GM21723 (cell line): Measurements from ENCODE around the gene CNOT3.

Source experiments
- ATAC-seq: cut with Tn5 transposase; IDR thresholded peaks from one replicate; pipeline ENCODE4 v1.9.1; 2021; ENCODE audit warnings: mild to moderate bottlenecking, moderate library complexity; ENCODE audit not compliant: unreplicated experiment

CNOT3 gene

DNA sequence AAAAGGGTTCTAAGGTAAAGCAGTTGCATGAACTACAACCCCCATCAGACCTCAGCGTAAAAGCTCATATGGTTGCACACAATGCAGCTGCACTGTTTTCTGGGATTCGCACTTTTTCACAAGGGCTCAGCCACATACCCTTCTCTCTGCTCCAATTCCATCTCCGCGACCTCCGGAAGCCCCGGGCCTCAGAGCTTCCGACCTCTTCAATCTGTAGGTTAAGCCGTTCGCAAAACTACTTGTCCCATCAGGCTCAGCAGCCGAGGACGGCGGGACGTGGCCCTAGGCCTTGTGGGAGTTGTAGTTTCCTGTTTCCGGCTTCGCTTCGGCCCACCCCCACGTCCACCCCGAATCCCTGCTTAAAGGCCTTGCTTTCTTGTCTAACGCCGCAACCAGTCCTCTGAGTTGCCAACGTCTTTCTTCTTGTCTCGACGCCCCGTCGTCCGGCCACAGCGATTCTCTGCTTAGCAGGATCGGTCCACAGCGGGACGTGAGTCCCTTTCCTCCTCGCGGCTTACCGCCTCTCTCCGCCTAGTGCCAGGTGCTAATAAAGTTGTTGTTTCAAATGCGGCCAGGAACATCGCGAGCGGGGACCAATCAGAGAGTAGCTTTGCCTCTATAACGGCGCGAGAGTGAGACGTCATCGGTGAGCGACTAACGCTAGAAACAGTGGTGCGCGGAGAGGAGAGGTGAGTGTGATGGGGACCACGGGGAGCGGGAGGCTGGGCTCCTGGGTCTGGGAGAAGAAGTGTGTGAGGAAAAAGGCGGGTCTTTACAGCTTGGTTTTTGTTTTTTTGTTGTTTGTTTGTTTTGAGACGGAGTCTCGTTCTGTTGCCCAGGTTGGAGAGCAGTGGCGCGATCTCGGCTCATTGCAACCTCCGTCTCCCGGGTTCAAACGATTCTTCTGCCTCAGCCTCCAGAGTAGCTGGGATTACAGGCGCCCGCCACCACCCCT, 22.2 kb upstream of the CNOT3 start, which contains the start of the genes PRPF31 and TFPT:
TSS of gene PRPF31 (plus strand) at position 646 of the 955 bp plus-strand sequence. CDS start 2,525 bp downstream, outside the sequence.
TSS of gene TFPT (minus strand) at position 549 of the 955 bp plus-strand sequence. CDS start at position 161, 388 bp downstream.
- peak; percentile 84 for ATAC-seq

DNA sequence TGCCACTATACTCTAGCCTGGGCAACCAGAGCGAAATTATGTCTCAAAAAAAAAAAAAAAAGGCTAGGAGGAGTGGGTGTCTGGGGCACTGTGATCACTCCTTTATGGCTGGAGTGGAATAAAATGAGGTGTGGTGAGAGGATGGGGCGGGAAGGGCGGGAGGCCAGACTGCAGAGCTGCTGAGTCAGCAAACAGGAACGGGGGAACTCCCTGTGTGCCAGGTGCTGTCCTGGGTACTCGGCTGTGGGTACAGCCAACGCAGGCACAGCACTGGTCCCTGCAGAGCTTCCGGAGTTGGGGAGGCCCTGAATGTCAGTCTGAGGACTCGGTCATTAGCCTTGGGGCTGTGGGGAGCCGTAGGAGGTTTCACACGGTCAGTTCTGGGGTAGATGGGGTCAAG, 16.3 kb upstream of the CNOT3 start:
- ATAC-seq: no peak

DNA sequence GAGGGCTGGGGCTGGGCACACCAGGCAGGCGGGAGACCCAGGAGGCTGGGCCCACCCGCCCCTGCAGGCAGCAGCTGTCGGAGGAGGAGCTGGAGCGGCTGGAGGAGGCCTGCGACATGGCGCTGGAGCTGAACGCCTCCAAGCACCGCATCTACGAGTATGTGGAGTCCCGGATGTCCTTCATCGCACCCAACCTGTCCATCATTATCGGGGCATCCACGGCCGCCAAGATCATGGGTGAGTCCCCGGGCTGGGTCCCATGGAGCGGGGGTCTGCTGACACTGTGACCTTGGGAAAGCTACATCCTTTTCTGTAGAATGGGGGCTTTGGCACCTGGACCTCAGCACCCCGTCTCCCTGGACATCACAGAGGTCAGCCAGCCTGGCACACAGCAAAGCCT, 13.9 kb upstream of the CNOT3 start:
- no peak for ATAC-seq

DNA sequence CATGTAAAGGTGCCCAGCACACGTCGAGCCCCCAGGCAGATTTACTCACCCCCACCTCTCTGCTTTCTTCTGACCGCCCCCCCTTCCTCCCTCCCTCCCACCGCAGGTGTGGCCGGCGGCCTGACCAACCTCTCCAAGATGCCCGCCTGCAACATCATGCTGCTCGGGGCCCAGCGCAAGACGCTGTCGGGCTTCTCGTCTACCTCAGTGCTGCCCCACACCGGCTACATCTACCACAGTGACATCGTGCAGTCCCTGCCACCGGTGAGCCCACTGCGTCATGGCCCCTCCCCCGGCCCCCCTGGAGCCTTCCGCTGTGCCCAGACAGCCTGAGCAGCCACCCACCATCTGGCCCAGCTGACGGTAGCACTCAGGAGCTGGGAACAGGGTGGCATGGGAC, 13.2 kb upstream of the CNOT3 start:
- no peak for ATAC-seq

DNA sequence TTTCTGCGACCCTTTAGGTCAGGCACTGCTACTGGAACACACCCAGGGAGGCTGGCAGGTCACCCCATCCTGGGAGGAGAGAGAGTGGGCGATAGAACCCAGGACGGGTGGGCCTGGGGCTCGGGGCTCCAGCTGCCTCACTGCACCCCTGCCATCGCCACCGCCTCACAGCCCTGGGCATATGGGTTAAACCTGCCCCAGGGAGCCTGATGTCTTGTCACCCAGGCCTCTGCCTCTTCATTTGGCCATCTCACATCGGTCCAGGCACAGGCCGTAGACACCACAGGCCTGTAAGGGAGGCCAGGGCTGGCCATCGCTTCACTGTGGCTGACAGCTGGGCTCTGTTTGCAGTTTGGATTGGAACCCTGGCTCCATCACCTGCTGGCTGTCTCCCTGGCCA, 11.8 kb upstream of the CNOT3 start:
- ATAC-seq: no peak

DNA sequence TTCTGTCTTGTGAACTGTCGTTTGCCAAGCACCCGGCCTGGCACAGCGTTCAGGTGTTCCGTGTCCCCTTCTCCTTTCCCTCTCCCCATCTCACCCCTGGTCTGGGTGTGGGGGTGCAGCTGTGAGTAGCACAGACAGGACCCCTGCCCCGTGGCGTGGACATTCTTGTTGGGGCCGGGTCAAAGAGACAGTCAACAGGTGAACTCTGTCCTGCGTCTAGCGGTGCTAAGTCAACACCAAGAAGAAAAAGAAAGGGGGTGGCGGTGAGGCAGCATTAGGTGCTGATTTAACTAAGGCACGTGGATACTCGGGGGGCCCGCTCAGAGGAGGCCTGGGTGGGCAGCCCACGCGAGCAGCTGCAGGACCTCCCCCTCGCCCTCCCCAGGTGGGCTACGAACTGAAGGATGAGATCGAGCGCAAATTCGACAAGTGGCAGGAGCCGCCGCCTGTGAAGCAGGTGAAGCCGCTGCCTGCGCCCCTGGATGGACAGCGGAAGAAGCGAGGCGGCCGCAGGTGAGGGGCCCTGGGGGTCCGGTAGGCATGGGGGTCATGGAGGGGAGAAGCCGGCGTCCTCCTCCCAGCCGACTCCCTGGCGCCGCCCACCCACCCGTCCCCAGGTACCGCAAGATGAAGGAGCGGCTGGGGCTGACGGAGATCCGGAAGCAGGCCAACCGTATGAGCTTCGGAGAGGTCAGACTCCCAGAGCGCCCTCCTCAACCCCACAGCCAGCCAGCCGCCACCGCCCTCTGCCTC, 9.7 kb upstream of the CNOT3 start:
- no peak for ATAC-seq

DNA sequence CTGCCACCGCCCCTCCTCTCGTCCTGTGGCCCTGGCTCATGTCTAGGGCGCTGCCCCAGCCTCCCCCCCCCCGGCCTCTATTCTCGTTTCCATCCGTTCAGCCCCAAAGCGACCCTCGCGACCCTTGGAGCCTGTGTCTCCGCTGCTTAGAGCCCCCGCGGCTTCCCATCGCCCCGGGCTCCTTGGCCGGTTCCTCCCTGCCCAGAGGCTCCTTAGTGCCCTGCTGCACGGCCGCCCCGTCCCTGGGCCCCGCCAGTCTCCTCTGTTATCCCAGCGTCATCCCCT, 9.2 kb upstream of the CNOT3 start:
- ATAC-seq: no peak

DNA sequence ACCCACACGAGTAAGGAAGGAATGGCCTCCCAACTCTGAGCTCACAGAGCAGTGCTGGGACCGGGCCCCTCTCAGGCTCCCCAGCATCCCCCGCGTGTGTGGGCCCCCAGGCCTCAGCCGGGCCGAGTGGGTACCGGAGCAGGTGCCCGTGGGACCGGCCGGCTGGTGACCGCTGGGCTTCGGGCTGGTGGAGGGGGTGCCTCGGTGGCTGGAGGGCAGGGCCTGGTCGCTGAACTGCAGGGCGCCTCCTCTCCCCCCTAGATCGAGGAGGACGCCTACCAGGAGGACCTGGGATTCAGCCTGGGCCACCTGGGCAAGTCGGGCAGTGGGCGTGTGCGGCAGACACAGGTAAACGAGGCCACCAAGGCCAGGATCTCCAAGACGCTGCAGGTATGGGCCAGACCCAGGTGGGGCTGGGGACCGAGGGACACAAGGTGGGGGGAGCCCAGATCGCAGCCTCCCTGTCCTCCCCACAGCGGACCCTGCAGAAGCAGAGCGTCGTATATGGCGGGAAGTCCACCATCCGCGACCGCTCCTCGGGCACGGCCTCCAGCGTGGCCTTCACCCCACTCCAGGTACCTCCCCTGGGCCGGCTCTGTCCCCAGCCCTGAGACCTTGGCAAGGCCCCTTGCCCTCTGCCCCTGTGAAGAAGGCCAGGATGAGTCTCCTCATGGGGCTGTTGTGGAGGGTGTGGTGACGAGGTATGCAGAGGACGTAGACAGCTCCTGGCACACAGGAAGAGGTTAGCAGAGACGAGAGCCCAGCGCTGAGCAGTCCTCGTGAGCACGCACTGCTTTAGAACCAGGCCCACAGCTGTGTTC, 8.6 kb upstream of the CNOT3 start:
- ATAC-seq: no peak

DNA sequence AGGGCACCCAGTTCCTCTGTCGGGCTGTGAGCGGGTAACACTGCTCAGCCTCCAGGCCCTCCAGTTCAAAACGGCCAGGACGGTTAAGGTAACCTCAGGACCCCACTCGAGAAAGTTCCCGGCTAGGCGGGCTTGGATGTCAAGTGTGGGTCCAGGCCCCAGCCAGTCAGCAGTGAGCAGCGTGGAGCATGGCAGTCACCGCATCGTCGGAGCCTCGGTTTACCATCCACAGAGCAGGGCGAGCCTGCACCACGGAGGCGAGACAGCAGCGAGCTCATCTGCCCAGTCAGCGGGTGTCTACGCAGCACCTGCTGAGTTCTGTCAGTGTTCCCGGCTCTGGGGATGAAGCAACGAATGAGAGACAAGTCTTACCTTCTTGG, 8.0 kb upstream of the CNOT3 start:
- no peak for ATAC-seq

DNA sequence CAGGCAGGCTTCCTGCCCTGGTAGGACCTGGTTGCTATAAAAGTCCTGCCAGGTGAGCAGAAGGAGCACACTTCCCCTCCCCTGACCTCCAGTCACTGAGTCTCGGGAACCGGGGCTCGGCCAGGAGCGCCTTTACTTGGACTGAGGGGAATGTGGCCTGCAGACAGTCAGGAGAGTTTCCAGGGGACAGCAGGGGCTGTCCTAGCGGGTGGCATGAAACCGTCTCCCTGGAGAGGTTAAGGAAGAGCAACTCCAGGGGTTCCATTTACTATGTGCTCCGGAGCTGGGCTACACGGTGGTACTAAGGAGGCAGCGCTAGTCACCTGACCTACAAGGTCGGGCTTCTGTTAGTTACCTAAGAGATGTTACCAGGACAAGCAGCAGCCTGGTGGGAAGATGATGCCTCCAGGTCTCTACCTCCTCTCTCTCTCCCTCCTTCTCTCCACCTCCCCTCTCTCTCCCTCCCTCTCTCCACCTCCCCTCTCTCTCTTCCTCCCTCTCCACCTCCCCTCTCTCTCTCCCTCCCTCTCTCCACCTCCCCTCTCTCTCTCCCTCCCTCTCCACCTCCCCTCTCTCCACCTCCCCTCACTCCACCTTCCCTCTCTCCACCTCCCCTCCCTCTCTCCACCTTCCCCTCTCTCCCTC, 4.1 kb upstream of the CNOT3 start:
- no peak for ATAC-seq

DNA sequence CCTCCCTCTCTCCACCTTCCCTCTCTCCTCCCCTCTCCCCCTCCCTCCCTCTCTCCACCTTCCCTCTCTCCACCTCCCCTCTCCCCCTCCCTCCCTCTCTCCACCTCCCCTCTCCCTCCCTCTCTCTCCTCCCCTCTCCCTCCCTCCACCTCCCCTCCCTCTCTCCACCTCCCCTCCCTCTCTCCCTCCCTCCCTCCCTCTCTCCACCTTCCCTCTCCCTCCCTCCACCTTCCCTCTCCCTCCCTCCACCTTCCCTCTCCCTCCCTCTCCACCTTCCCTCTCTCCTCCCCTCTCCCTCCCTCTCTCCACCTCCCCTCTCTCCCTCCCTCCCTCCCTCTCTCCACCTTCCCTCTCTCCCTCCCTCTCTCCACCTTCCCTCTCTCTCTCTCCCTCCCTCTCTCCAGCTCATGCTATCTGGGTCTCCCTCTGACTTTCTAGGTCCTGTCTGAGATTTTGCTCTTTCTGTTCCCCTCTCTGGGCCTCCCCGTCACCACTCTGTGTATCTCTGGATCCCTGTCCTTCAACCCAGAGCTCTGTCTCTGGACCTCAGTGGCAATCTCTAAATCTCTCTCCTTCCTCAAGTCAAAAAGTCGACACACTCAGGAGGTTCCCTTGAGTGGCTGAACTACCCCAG, 3.5 kb upstream of the CNOT3 start:
- no peak for ATAC-seq

DNA sequence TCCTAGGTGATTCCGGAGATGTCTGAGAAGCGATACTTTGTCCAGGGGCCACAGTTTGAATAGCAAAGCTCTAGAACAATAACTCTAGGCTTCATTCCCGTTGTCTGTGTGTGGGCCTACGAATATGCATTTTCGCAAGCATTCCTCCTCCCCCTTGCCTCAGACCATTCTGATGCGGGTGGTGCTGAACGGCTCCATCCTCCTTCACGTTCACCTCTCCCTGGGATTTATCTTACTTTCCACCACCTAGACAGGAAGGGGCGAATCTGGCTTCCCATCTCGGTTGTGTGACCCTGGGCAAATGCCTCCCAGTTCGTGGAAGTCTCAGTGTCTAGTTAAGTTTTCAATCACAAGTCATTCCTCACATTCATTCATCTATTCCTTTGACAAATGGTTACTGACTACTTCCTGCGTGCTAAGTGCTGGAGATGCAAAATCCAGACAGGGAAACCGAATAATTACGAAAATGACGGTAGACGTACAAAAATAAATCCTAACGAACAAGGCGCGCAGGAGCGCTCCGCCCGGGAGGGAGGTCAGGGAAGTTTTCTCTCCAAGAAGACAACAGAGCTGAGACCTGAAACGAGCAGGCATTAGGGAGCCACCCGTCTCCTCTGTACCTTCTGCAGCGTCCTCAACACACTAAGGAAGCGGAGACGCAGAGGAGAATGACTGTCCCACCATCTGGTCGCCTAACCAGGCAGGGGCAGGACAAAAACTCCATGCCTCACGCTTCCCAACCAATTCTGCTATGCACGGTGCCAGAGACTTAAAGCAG, 1.3 kb upstream of the CNOT3 start:
- no peak for ATAC-seq

DNA sequence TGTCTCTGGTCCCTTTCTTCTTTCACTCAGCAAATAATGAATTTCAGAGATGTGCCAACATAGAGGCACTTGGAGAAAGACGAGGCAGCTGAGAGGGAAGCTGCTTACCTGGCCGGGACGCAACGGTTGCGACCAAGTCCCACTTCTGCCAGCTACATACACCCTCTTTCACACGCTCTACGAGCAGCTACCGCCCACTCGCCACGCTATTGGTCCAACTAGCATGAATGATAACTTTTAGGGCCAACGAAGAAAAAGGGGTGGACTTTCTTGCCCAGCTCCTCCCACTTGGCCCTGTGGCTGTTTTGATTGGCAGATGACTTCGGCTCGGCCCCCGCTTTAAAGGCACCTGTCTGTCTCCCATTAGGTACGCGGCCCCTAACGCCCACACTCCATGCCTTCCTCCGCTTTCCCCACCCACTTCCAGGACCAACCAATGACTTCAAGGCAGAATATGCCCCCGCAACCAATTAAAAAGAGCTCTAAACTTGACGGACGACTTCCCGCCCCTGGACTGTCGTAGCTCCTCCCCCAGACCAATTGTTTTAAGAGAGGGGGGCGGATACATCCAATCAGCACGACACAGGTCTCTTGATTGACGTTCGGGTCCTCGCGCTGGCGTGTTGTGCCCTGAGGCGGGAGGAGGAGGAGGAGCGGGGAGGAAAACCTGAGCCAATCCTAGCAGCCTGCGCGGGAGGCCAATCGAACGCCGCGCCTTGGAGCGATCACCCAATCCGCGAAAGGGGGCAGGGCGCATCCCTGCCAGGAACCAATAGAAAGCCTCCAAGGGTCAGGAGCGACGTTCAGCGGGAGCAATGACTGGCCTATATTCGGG, 481 bp upstream of the CNOT3 start:
- peak; percentile 76 for ATAC-seq

DNA sequence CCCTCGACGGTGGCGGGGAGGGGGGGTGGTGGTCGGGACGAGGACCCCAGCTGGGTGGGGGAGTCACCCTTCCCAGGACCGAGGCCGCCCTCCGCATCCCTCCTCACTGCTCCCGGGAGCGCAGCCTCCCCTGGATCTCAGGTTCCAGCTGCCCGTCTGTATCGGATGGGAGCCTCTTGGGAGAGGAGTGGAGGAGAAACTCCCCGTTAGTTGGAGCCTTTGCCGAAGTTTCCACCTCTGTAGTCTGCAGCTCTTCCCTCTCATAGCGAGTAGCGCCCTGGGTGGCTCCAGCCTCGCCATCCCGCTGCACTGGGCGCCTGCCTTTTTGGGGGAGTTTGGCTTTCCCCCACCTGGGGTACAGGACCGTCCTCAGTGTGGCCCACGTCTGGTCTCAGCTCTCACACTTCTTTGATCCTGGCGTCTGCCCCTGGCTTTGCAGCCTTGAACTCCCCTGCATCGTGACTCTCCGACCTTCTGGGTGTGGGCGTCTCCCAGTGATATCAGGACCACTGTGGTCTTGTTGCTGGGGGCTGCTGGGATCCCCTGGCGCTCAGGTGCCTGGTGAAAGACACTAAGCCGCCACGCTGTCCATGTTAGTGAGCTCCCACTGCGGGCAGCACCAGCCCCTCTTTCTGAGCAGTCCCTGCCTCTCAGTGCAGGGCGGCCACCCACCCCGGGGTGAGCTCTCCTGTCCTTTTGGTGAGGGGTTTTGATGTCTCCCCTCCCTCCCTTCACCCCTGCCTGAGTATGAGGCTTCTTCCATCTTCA, 1.1 kb downstream of the CNOT3 start:
- ATAC-seq: no peak

DNA sequence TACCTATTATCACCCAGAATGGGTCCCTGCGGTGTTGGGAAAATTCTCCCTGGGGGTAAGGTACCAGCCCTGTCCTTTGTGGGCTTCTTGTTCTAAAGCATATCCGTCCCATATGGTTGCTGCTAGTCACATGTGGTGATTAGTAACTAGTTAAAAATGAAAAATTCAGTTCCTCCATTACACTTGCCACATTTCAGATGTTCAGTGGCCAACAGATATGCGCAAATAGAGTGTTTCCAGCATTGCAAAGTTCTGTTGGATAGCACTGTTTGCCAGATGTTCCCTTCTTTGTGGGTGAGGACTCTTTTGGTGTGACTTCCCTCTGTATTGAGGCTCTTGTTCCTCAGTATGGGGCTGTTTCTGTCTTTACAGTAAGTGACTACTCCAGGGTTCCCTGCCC, 3.8 kb downstream of the CNOT3 start:
- no peak for ATAC-seq

DNA sequence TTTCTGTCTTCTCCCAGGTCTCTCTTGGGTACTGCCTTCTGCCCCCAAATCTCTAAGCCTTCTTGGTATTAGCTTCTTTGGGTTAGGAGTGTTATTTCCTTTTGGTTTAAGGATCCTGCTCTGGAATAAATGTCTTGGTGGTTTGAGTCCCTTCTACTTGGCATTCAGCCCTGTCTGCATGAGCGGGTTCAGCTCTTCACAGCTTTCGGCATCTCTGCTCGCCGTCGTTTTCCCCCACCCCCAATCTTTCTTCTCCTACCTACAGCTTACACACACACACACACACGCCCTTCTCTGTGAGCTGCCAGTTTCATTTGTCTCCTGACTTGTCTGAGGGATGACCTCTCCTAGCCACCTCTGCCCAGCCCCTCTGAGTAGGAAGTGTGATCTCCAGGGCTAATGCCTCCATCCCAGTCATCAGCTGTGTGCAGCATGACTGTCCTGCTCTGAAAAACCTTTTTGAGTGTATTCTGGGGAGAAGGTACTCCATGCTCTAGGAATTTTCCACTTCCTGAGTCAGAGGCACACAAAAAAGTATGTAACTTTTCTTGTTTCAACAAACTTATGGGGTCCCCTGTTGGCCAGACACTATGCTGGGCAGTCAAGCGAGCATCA, 4.7 kb downstream of the CNOT3 start:
- ATAC-seq: no peak

DNA sequence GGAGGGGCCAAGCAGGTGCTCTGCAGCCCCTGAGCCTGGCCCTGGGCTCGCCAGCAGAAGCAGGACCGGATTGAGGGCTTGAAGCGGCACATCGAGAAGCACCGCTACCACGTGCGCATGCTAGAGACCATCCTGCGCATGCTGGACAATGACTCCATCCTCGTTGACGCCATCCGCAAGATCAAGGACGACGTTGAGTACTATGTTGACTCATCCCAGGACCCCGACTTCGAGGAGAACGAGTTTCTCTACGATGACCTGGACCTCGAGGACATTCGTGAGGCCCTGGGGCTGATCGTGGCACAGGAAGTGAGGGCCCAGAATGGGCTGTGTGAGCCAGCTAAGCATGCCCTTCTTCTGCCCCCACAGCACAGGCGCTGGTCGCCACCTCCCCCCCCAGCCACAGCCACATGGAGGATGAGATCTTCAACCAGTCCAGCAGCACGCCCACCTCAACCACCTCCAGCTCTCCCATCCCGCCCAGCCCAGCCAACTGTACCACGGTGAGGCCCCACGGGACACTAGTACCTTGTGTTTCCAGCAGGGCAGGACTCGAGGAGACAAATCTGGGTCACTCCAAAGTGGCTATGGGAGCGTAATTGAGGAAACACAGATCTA, 8.1 kb downstream of the CNOT3 start:
- no peak for ATAC-seq
